GM12873 (cell line): ENCODE data around the gene DPF1.

Experiments used
- TF ChIP-seq, protein P1 (sequence below): IDR thresholded peaks from 2 replicates; pipeline ENCODE4 v1.5.1; 2012; ENCODE audit warnings: low read depth, mild to moderate bottlenecking, moderate library complexity, low read length, control low read depth; ENCODE audit not compliant: insufficient read depth; ENCODE audit errors: missing control alignments

DPF1 gene

DNA sequence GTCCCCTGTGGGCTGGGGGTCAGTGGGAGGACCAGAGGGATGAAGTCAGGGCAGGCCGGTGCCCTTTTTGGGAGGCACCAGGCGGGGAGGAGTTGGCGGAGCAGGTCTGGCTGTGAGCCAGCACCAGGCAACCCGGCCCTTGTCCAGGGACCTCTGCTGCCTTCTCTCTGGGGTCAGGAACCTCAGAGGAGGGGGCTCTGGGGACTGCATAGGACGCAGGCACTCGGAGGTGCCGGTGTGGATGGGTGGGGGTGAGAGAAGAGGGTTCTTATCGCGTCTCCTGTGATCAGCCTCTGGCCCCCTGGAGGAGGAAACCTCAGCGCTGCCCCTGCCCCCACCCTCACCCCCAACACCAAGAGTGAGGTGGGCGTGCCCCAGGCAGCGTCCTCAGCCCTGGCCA is 16.5 kb downstream of the DPF1 start:
- TF ChIP-seq, protein P1, sequence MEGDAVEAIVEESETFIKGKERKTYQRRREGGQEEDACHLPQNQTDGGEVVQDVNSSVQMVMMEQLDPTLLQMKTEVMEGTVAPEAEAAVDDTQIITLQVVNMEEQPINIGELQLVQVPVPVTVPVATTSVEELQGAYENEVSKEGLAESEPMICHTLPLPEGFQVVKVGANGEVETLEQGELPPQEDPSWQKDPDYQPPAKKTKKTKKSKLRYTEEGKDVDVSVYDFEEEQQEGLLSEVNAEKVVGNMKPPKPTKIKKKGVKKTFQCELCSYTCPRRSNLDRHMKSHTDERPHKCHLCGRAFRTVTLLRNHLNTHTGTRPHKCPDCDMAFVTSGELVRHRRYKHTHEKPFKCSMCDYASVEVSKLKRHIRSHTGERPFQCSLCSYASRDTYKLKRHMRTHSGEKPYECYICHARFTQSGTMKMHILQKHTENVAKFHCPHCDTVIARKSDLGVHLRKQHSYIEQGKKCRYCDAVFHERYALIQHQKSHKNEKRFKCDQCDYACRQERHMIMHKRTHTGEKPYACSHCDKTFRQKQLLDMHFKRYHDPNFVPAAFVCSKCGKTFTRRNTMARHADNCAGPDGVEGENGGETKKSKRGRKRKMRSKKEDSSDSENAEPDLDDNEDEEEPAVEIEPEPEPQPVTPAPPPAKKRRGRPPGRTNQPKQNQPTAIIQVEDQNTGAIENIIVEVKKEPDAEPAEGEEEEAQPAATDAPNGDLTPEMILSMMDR = no peak

GRCh38 chr19:38206928-38207327 is 17.1 kb downstream of the DPF1 start:
- TF ChIP-seq, protein P1 = no peak

DNA sequence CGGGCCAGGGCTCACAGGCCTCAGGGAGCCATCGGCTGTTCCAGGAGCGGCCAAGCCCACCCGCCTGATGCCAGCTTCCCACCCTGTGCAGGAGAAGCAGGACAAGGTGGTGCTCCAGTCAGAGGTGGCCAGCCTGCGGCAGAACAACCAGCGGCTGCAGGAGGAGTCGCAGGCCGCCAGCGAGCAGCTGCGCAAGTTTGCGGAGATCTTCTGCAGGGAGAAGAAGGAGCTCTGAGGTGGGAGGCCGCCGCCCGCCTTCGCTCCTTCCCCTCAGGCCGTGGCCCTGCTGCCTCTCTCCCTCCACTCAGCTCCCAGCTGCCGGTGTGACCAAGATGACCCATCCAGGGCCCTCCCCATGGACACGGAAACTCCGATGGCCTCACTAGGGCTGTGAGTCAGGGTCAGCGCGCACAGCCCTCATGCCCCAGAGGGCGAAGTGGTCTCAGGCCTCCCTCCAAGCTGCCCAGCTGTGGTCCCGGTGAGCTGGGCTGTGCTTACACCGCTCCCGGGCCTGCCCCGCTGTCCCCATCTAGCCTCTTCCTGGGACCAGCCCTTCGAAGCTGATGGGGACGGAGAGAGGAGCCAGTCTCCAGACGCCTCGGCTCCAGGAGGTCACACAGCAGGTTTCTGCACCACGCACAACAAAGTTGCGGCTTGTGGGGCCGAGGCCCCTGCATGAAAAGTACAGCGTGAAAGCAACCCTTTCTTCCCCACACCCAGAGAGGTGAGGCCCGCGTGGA is 17.8 kb downstream of the DPF1 start:
- TF ChIP-seq, protein P1 = no peak

DNA sequence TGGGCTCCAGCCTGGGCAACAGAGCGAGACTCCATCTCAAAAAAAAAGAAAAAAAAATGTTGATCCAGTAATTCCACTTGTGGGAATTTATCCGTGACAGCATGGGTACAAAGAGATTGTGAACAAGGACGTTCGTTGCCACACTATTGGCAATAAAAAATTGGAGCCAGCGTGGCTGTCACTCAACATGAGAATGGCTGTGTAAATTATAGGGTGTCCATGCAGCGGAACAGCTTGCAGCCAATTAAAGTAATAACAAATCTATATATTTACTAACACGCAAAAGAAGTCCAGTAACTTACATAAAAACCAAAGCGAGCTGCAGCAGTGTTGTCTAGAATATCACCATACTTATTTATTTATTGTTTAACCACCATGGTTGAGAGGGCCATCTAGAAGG is 19.3 kb downstream of the DPF1 start:
- TF ChIP-seq, protein P1 = no peak

DNA sequence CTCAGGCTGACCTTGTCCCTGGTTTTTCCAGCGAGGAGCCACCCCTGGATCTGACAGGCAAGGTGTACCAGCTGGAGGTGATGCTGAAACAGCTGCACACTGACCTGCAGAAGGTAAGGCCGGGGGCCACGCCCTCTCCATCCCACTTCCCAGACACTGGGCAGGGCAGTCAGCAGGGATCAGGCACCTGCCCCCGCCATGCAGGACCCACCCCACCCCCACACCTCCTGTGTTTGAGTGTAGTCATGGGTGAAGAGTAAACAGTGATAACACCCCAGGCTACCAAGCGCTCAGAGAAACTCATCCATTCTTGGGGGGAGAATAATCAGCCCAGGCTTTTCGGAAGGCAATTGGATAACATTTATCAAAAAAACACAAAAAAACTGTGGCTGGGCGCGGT is 19.9 kb downstream of the DPF1 start:
- TF ChIP-seq, protein P1 = no peak

DNA sequence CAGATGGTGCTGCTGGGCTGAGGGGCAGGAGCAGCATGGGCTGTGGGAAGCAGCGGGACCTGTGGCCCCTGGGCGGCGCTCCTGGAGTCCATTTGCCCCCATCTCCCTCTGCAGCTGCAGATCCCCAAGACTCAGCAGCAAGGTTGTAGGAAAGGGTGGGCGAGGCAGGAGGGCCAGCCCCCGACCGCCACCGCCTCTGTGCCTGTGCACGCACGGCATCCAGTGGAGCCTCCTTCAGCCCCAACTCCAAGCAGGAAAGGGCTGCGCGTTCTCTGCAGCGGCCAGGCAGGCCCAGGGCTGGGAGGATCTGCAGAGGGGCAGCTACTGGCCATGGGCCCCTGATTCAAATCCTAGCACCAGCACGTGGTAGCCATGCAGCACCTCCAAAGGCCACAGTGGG is 20.8 kb downstream of the DPF1 start:
- TF ChIP-seq, protein P1 = no peak

DNA sequence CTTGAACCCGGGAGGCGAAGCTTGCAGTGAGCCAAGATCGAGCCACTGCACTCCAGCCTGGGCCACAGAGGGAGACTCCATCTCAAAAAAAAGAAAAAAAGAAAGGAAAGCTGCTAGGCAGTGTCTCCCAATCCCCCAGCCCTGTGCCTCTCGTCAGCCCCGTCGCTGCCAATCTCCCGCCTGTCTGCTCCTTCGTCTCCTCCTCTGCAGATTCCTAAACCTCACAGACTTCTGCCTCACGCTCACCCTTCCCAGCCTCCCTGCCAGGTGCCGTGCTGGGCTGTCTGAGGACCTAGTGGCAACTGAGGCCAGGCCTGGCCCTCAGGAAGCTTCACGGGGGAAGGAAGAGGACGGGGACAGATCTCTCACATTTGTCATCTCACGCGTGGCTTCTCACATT is 21.5 kb downstream of the DPF1 start:
- TF ChIP-seq, protein P1 = no peak
